HG03045 (cell line): Measurements from ENCODE around the gene KIF11.

Source experiments
- ATAC-seq: cut with Tn5 transposase; IDR thresholded peaks from one replicate; pipeline ENCODE4 v1.9.1; 2021; ENCODE audit warnings: mild to moderate bottlenecking, moderate library complexity; ENCODE audit not compliant: unreplicated experiment

Gene KIF11

DNA sequence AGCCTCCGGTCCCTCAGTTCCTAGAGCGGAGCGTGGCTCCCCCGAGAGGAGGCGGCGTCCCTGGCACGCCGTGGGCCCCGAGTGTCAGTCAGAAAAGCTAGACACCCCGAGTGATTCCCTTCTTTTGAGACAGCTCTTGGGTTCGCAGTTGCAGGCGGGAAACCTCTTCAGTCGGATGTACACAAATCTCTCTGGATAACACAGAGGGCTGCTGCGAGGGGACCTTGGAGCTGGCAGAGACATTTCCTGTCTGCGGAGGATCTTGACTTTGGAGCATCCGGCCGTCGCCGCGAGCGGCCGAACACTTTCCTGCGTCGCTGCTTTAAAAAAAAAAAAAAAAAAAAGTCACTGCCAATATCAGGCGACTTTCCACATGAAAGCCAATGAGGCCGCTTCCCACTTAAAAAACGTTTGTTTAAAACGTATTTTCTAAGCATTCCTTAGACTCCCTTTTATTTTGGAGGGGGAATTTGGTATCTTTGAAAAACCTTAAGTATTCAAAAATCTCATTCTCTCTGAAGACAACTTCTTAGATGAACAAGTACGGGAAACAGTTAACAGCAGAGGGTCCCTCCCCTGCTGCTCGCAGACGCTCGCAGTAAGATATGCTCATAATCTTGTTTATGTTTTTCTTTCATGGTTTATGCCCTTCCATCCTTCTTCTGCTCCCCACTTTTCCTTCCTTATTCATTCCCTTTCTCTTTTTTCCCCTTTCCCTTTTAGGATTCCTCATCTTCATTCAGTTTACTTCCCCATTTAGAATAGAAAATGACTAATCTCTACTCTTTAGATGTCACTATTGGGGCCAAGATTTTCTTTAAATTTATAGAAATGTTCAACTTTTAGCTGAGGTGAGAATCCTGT is 106.8 kb downstream of the KIF11 start:
- ATAC-seq, result no peak

DNA sequence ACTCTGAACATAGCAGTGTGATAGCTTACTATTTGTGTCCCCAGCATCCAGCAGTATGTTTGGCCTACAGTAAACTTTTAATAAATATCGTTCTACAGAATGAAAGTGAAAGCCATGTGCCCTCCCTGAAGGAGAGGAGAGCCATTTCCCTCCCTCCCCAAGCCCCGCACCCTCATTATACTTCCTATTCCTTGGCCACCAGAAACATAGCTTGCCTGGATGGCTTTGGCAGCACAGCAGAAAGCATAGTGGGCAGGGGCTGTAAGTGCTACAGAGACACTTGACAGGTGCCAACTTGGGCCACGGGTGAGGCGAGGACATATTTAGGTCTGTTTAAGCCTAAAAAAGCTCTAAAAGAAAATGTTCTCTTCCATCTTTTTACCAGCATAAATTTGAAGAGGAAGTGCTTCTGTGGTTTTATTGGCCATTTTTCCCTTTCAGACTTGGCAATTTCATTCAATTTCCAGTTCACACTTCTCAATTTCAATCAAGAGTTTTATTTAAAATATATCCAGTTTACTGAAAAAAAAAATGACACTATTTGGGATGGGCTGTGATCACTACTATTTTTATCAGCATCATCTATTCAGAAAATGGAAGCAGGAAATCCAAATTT is 109.5 kb downstream of the KIF11 start:
- ATAC-seq, result no peak
